ENCODE results near the gene UNC5B. TPM values are rescaled to one million over a fixed set of nuclear protein-coding genes. Genes with fewer than 3 reads are reported as not detected.

The UNC5B gene
- polyA plus RNA-seq, 3 donors: 0.04 to 0.72 TPM; not detected in 1

DNA sequence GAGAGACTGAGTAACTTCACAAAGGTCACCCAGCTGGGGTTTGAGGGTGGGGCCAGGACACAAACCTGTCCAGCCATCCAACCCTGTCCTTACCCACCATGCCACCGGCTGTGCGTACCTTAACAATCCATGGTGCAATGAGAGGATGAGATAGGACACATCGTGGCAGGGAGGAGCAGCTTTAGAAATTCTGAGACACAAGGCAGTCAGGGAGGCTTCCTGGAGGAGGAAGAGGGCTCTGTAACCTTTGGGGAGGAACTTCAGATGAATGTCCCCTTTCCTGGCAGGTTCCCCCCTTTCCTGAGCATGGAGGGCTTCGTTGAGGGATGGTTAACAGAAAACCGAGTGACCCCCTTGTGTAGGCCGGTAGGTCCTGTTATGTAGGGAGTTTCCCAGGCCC lies 71.0 kb downstream of the UNC5B start:
- intact Hi-C loops (cut with micrococcal nuclease): no loop called here
- DNase-seq: no peak
- Histone ChIP-seq H3K4me2 (replicated peaks; ENCODE audit: extremely low read depth, low read length, poor library complexity, severe bottlenecking) (no peak overlapping the region), H2AFZ (ENCODE audit: insufficient read depth, low read depth, low read length, poor library complexity, severe bottlenecking) (no peak overlapping the region), H3K79me2 (ENCODE audit: insufficient read depth, low read length) (no peaks in the 10 kb centered on the region), H3K4me1 (ENCODE audit: control insufficient read depth in 1 of 2, insufficient read depth in 2 of 2, low read length in 2 of 2) (peaks cover 24% of the 10 kb centered on the region in 2 donors), H3K4me3 (replicated peaks in 1 of 3; ENCODE audit: low read depth in 2 of 3, low read length in 3 of 3) (no peak overlapping the region), H3K27ac (ENCODE audit: low read depth in 1 of 2, low read length in 2 of 2) (no peak overlapping the region), H3K36me3 (replicated peaks in 1 of 2; ENCODE audit: control insufficient read depth in 1 of 2, insufficient read depth in 2 of 2, low read length in 2 of 2) (no peaks in the 10 kb centered on the region), H3K27me3 (ENCODE audit: control insufficient read depth in 2 of 2, insufficient read depth in 2 of 2, low read length in 2 of 2) (no peaks in the 10 kb centered on the region), H3K9ac (ENCODE audit: insufficient read depth, low read length, poor library complexity, severe bottlenecking) (no peak overlapping the region), H3K9me3 (replicated peaks in 1 of 2; ENCODE audit: control insufficient read depth in 1 of 2, insufficient read depth in 1 of 2, low read length in 2 of 2) (no peaks in the 10 kb centered on the region), H4K20me1 (ENCODE audit: insufficient read depth, low read length) (no peaks in the 10 kb centered on the region)
- no peaks in the 10 kb centered on the region for H3K9me3 Mint-ChIP-seq
- peaks cover 25% of the 10 kb centered on the region for H3K4me1 Mint-ChIP-seq
- H3K27me3 Mint-ChIP-seq (ENCODE audit: low read depth in 3 of 3): peaks cover 0 to 4% (median 0%) of the 10 kb centered on the region in 3 donors
- peak overlapping the region in 1 of 7 donors; percentile 20 for H3K27ac Mint-ChIP-seq
- H3K4me3 Mint-ChIP-seq: no peak overlapping the region
- no peaks in the 10 kb centered on the region for H3K36me3 Mint-ChIP-seq
- WGBS (ENCODE audit: insufficient coverage): 100% methylated on average over 1 of the region's 6 CpGs
- TF ChIP-seq, protein P1, sequence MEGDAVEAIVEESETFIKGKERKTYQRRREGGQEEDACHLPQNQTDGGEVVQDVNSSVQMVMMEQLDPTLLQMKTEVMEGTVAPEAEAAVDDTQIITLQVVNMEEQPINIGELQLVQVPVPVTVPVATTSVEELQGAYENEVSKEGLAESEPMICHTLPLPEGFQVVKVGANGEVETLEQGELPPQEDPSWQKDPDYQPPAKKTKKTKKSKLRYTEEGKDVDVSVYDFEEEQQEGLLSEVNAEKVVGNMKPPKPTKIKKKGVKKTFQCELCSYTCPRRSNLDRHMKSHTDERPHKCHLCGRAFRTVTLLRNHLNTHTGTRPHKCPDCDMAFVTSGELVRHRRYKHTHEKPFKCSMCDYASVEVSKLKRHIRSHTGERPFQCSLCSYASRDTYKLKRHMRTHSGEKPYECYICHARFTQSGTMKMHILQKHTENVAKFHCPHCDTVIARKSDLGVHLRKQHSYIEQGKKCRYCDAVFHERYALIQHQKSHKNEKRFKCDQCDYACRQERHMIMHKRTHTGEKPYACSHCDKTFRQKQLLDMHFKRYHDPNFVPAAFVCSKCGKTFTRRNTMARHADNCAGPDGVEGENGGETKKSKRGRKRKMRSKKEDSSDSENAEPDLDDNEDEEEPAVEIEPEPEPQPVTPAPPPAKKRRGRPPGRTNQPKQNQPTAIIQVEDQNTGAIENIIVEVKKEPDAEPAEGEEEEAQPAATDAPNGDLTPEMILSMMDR (IDR thresholded peaks at IDR 0.05): no peak

GRCh38 chr10:71283876-71284275 lies 71.5 kb downstream of the UNC5B start:
- Mint-ChIP-seq H3K27ac (no peak overlapping the region), H3K4me3 (peak overlapping the region in 1 of 2 donors; percentile 58), H3K27me3 (ENCODE audit: low read depth in 3 of 3) (peaks cover 0 to 2% (median 2%) of the 10 kb centered on the region in 3 donors), H3K4me1 (peaks cover 25% of the 10 kb centered on the region), H3K36me3 (no peaks in the 10 kb centered on the region), H3K9me3 (no peaks in the 10 kb centered on the region)
- Histone ChIP-seq H3K4me3 (replicated peaks in 1 of 3; ENCODE audit: low read depth in 2 of 3, low read length in 3 of 3) (no peak overlapping the region), H3K4me1 (ENCODE audit: control insufficient read depth in 1 of 2, insufficient read depth in 2 of 2, low read length in 2 of 2) (peaks cover 21 to 23% of the 10 kb centered on the region in 2 donors), H3K9me3 (replicated peaks in 1 of 2; ENCODE audit: control insufficient read depth in 1 of 2, insufficient read depth in 1 of 2, low read length in 2 of 2) (no peaks in the 10 kb centered on the region), H3K4me2 (replicated peaks; ENCODE audit: extremely low read depth, low read length, poor library complexity, severe bottlenecking) (no peak overlapping the region), H4K20me1 (ENCODE audit: insufficient read depth, low read length) (no peaks in the 10 kb centered on the region), H3K27me3 (ENCODE audit: control insufficient read depth in 2 of 2, insufficient read depth in 2 of 2, low read length in 2 of 2) (no peaks in the 10 kb centered on the region), H2AFZ (ENCODE audit: insufficient read depth, low read depth, low read length, poor library complexity, severe bottlenecking) (no peak overlapping the region), H3K36me3 (replicated peaks in 1 of 2; ENCODE audit: control insufficient read depth in 1 of 2, insufficient read depth in 2 of 2, low read length in 2 of 2) (no peaks in the 10 kb centered on the region), H3K79me2 (ENCODE audit: insufficient read depth, low read length) (no peaks in the 10 kb centered on the region), H3K27ac (ENCODE audit: low read depth in 1 of 2, low read length in 2 of 2) (no peak overlapping the region), H3K9ac (ENCODE audit: insufficient read depth, low read length, poor library complexity, severe bottlenecking) (no peak overlapping the region)
- DNase-seq: no peak
- TF ChIP-seq, protein P1 (IDR thresholded peaks at IDR 0.05): no peak
- intact Hi-C loops (cut with micrococcal nuclease): no loop called here
- whole genome bisulfite sequencing (ENCODE audit: insufficient coverage): 98% methylated on average over 10 of the region's 10 CpGs

Measured in CD14-positive monocyte (primary cell).